ENCODE data around the gene DLX5.

The DLX5 gene

DNA sequence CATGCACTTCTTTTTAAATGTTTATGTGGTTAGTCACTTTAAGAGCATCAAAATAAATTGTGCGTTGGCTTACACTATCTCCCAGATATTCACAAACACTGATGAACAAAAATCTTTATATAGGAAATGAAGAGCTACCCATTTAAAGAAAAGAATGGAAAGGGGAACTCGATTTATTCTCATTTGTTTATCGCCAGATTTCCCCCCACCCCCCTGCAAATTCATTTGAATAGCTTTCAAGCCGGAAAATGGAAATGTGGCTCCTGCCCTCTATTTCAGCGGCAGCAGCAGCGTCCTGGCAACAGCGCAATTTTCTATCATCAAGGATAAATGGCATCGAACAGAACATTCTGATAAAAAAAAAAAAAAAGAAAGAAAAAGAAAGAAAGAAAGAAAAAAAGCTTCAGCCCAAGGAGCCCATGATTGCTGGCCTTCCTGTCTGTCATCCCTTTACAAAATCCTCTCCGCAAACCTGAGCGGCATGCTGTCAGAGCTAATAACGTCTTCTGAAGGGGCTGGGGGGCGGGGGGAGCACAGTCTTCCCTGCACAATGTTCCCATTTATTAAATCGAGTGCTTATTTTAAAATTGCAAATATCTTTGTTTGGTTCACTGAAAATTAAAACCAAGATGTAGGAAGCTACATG is 33.0 kb downstream of the DLX5 start:
- no peak for DNase-seq (ENCODE audit: low spot score)

DNA sequence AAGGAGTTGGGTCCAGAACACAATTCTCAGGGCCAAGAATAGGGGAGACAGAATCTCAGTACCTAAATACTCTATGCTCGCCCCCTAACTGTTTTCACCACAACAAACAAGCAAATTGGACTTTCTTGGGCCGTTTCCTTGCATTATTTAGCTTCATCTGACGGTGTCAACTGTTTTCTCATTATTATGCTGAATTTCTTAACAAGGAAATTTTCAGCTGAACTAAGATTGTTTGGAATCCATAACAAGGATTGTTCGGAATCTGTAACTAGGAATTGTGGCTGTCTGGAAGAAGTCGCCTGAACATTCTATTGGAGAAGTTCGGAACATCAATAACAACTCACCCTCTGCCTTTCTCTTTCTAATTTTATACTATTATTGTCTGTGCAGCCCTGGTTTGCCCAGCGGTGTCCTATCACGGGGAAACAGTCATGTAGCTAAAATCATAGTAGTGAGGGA is 34.7 kb downstream of the DLX5 start:
- DNase-seq (ENCODE audit: low spot score): no peak

GRCh38 chr7:96989241-96989858 is 35.3 kb downstream of the DLX5 start:
- DNase-seq (ENCODE audit: low spot score): no peak

- DNase-seq (ENCODE audit: low spot score): no peak
Measured at GRCh38 chr7:96987719-96988118, 36.9 kb downstream of the DLX5 start.

DNA sequence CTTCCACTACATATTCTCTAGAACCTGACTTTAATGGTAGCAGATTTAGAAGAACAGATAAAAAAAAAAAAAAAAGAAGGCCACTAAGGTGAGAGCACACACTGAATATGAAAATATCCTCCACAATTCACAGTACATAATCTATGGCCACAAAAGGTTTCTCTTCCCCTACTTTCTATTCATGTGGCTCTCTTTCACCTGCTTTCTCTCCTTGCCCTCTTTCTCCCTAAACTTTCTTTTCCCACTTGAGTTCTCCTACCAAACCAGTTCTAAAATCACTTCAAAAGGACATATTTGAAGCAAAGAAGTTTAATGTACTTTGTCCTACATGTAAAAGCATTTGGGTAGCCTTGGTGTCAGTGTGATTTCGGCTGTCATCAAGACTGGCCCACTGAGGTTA is 37.7 kb downstream of the DLX5 start:
- DNase-seq (ENCODE audit: low spot score): no peak

GRCh38 chr7:96985992-96986391 is 38.6 kb downstream of the DLX5 start:
- no peak for DNase-seq (ENCODE audit: low spot score)

DNA sequence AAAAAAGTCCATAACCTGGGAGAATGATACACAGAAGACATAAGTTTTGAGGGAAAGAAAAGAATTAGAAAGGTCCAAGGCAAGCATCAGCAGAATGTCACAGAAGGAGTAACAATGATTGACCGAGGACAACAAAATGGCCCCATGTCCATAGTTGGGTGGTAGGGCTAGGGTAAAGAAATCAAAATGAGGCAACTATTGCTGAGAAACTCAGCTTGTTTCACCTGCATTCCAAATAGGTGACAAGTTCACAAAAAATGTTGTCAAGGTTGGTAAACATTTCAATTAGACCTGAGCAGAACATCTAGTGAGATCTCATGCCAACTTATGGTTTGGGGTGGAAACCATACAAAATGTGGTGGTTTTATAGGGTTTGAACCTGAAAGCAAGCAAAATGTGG is 42.0 kb downstream of the DLX5 start:
- DNase-seq (ENCODE audit: low spot score): no peak

GRCh38 chr7:96979551-96980276 is 44.9 kb downstream of the DLX5 start:
- DNase-seq (ENCODE audit: low spot score): no peak

- DNase-seq (ENCODE audit: low spot score): no peak
Measured at GRCh38 chr7:96977445-96977844, 47.2 kb downstream of the DLX5 start.

GRCh38 chr7:96976106-96976505 is 48.5 kb downstream of the DLX5 start:
- no peak for DNase-seq (ENCODE audit: low spot score)

DNA sequence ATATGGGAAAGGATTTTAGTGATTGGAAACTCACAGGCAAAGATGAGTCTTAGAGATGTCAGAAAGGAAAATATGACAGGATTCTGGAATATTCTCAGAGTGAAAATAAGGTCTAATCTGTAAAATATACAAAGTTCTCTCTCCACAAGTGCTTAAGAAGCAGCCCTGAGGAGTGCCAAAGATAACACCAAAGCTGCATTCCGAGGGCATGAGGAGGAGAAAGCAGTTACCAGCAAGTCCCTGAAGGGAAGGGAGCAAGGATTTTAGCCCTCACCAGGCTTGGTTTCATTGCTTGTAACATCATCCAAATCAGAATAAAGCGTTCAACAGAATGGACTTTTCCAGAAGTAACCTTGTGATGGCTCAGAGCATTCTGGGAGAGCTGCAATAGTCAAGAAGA is 50.6 kb downstream of the DLX5 start:
- no peak for DNase-seq (ENCODE audit: low spot score)

- DNase-seq (ENCODE audit: low spot score): no peak
Measured at GRCh38 chr7:96970739-96971138, 53.9 kb downstream of the DLX5 start.

All from ecto neural progenitor cell (in vitro differentiated cells).